ENCODE measurements around the gene CRLF2. TPM values are rescaled to one million over a fixed set of nuclear protein-coding genes. Genes with fewer than 3 reads are reported as not detected.

Gene CRLF2
- total RNA-seq, 1 donor from 2014 or later: 0.52 TPM

GRCh38 chrX:1170243-1170642 lies 42.2 kb downstream of the CRLF2 start:
- Histone ChIP-seq H3K9me3 (ENCODE audit: control insufficient read depth in 3 of 3, low read length in 3 of 3) (no peaks in the 10 kb centered on the region), H3K36me3 (ENCODE audit: control insufficient read depth in 3 of 3, insufficient read depth in 3 of 3, low read length in 3 of 3) (no peaks in the 10 kb centered on the region), H3K27ac (ENCODE audit: low read depth, low read length) (no peak overlapping the region), H3K4me3 (ENCODE audit: low read length in 3 of 3) (no peak overlapping the region), H3K9ac (ENCODE audit: low read depth in 1 of 3, low read length in 3 of 3) (no peak overlapping the region), H3K4me1 (ENCODE audit: control insufficient read depth in 3 of 3, insufficient read depth in 3 of 3, low read length in 3 of 3) (no peaks in the 10 kb centered on the region), H3K27me3 (ENCODE audit: control insufficient read depth in 3 of 3, insufficient read depth in 3 of 3, low read length in 3 of 3) (peaks cover 0 to 3% (median 0%) of the 10 kb centered on the region in 3 donors)

DNA sequence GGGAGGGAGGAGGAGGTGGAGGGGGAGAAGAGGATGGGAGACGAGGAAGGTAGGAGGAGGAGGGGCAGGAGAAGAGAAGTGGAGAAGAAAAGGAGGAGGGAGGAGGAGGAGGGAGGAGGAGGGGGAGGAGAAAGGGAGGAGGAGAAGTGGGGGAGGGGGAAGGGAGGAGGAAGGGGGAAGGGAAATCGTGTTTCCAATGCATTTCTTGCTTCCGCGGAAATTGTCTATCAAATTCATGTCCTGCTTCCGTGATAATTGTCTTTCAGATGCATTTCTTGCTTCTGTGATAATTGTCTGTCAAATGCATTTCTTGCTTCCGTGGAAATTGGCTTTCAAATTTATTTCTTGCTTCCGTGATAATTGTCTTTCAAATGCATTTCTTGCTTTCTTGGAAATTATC lies 43.3 kb downstream of the CRLF2 start:
- no peaks in the 10 kb centered on the region for H3K9me3 ChIP-seq (ENCODE audit: control insufficient read depth in 3 of 3, low read length in 3 of 3)
- no peak overlapping the region for H3K9ac ChIP-seq (ENCODE audit: low read depth in 1 of 3, low read length in 3 of 3)
- no peaks in the 10 kb centered on the region for H3K36me3 ChIP-seq (ENCODE audit: control insufficient read depth in 3 of 3, insufficient read depth in 3 of 3, low read length in 3 of 3)
- H3K27me3 ChIP-seq (ENCODE audit: control insufficient read depth in 3 of 3, insufficient read depth in 3 of 3, low read length in 3 of 3): peaks cover 0 to 3% (median 0%) of the 10 kb centered on the region in 3 donors
- no peaks in the 10 kb centered on the region for H3K4me1 ChIP-seq (ENCODE audit: control insufficient read depth in 3 of 3, insufficient read depth in 3 of 3, low read length in 3 of 3)
- no peak overlapping the region for H3K4me3 ChIP-seq (ENCODE audit: low read length in 3 of 3)
- H3K27ac ChIP-seq (ENCODE audit: low read depth, low read length): no peak overlapping the region

GRCh38 chrX:1167918-1168481 lies 44.4 kb downstream of the CRLF2 start:
- Histone ChIP-seq H3K9me3 (ENCODE audit: control insufficient read depth in 3 of 3, low read length in 3 of 3) (no peaks in the 10 kb centered on the region), H3K4me3 (ENCODE audit: low read length in 3 of 3) (no peak overlapping the region), H3K27ac (ENCODE audit: low read depth, low read length) (no peak overlapping the region), H3K4me1 (ENCODE audit: control insufficient read depth in 3 of 3, insufficient read depth in 3 of 3, low read length in 3 of 3) (no peaks in the 10 kb centered on the region), H3K36me3 (ENCODE audit: control insufficient read depth in 3 of 3, insufficient read depth in 3 of 3, low read length in 3 of 3) (no peaks in the 10 kb centered on the region), H3K9ac (ENCODE audit: low read depth in 1 of 3, low read length in 3 of 3) (no peak overlapping the region), H3K27me3 (ENCODE audit: control insufficient read depth in 3 of 3, insufficient read depth in 3 of 3, low read length in 3 of 3) (peaks cover 0 to 3% (median 0%) of the 10 kb centered on the region in 3 donors)

GRCh38 chrX:1167466-1167865 lies 45.0 kb downstream of the CRLF2 start:
- H3K36me3 ChIP-seq (ENCODE audit: control insufficient read depth in 3 of 3, insufficient read depth in 3 of 3, low read length in 3 of 3): no peaks in the 10 kb centered on the region
- no peaks in the 10 kb centered on the region for H3K4me1 ChIP-seq (ENCODE audit: control insufficient read depth in 3 of 3, insufficient read depth in 3 of 3, low read length in 3 of 3)
- H3K27ac ChIP-seq (ENCODE audit: low read depth, low read length): no peak overlapping the region
- H3K27me3 ChIP-seq (ENCODE audit: control insufficient read depth in 3 of 3, insufficient read depth in 3 of 3, low read length in 3 of 3): peaks cover 0 to 3% (median 0%) of the 10 kb centered on the region in 3 donors
- no peak overlapping the region for H3K4me3 ChIP-seq (ENCODE audit: low read length in 3 of 3)
- no peak overlapping the region for H3K9ac ChIP-seq (ENCODE audit: low read depth in 1 of 3, low read length in 3 of 3)
- H3K9me3 ChIP-seq (ENCODE audit: control insufficient read depth in 3 of 3, low read length in 3 of 3): no peaks in the 10 kb centered on the region

- H3K4me1 ChIP-seq (ENCODE audit: control insufficient read depth in 3 of 3, insufficient read depth in 3 of 3, low read length in 3 of 3): no peaks in the 10 kb centered on the region
- H3K4me3 ChIP-seq (ENCODE audit: low read length in 3 of 3): no peak overlapping the region
- H3K9me3 ChIP-seq (ENCODE audit: control insufficient read depth in 3 of 3, low read length in 3 of 3): no peaks in the 10 kb centered on the region
- H3K9ac ChIP-seq (ENCODE audit: low read depth in 1 of 3, low read length in 3 of 3): no peak overlapping the region
- H3K27ac ChIP-seq (ENCODE audit: low read depth, low read length): no peak overlapping the region
- peaks cover 0 to 3% (median 0%) of the 10 kb centered on the region in 3 donors for H3K27me3 ChIP-seq (ENCODE audit: control insufficient read depth in 3 of 3, insufficient read depth in 3 of 3, low read length in 3 of 3)
- H3K36me3 ChIP-seq (ENCODE audit: control insufficient read depth in 3 of 3, insufficient read depth in 3 of 3, low read length in 3 of 3): no peaks in the 10 kb centered on the region
Measured at GRCh38 chrX:1165535-1166196, 46.8 kb downstream of the CRLF2 start.

- Histone ChIP-seq H3K4me3 (ENCODE audit: low read length in 3 of 3) (no peak overlapping the region), H3K27ac (ENCODE audit: low read depth, low read length) (no peak overlapping the region), H3K9me3 (ENCODE audit: control insufficient read depth in 3 of 3, low read length in 3 of 3) (no peaks in the 10 kb centered on the region), H3K27me3 (ENCODE audit: control insufficient read depth in 3 of 3, insufficient read depth in 3 of 3, low read length in 3 of 3) (no peaks in the 10 kb centered on the region), H3K4me1 (ENCODE audit: control insufficient read depth in 3 of 3, insufficient read depth in 3 of 3, low read length in 3 of 3) (no peaks in the 10 kb centered on the region), H3K9ac (ENCODE audit: low read depth in 1 of 3, low read length in 3 of 3) (no peak overlapping the region), H3K36me3 (ENCODE audit: control insufficient read depth in 3 of 3, insufficient read depth in 3 of 3, low read length in 3 of 3) (no peaks in the 10 kb centered on the region)
Measured at GRCh38 chrX:1164322-1165288, 47.8 kb downstream of the CRLF2 start.

- H3K27me3 ChIP-seq (ENCODE audit: control insufficient read depth in 3 of 3, insufficient read depth in 3 of 3, low read length in 3 of 3): no peaks in the 10 kb centered on the region
- H3K9ac ChIP-seq (ENCODE audit: low read depth in 1 of 3, low read length in 3 of 3): no peak overlapping the region
- no peaks in the 10 kb centered on the region for H3K4me1 ChIP-seq (ENCODE audit: control insufficient read depth in 3 of 3, insufficient read depth in 3 of 3, low read length in 3 of 3)
- no peaks in the 10 kb centered on the region for H3K36me3 ChIP-seq (ENCODE audit: control insufficient read depth in 3 of 3, insufficient read depth in 3 of 3, low read length in 3 of 3)
- no peak overlapping the region for H3K4me3 ChIP-seq (ENCODE audit: low read length in 3 of 3)
- peaks cover 0 to 2% (median 0%) of the 10 kb centered on the region in 3 donors for H3K9me3 ChIP-seq (ENCODE audit: control insufficient read depth in 3 of 3, low read length in 3 of 3)
- no peak overlapping the region for H3K27ac ChIP-seq (ENCODE audit: low read depth, low read length)
Measured at GRCh38 chrX:1163231-1163630, 49.2 kb downstream of the CRLF2 start.

- H3K9me3 ChIP-seq (ENCODE audit: control insufficient read depth in 3 of 3, low read length in 3 of 3): peaks cover 0 to 2% (median 0%) of the 10 kb centered on the region in 3 donors
- no peaks in the 10 kb centered on the region for H3K27me3 ChIP-seq (ENCODE audit: control insufficient read depth in 3 of 3, insufficient read depth in 3 of 3, low read length in 3 of 3)
- H3K4me3 ChIP-seq (ENCODE audit: low read length in 3 of 3): no peak overlapping the region
- no peak overlapping the region for H3K27ac ChIP-seq (ENCODE audit: low read depth, low read length)
- no peaks in the 10 kb centered on the region for H3K36me3 ChIP-seq (ENCODE audit: control insufficient read depth in 3 of 3, insufficient read depth in 3 of 3, low read length in 3 of 3)
- H3K4me1 ChIP-seq (ENCODE audit: control insufficient read depth in 3 of 3, insufficient read depth in 3 of 3, low read length in 3 of 3): no peaks in the 10 kb centered on the region
- H3K9ac ChIP-seq (ENCODE audit: low read depth in 1 of 3, low read length in 3 of 3): no peak overlapping the region
Measured at GRCh38 chrX:1162119-1162916, 50.1 kb downstream of the CRLF2 start.

DNA sequence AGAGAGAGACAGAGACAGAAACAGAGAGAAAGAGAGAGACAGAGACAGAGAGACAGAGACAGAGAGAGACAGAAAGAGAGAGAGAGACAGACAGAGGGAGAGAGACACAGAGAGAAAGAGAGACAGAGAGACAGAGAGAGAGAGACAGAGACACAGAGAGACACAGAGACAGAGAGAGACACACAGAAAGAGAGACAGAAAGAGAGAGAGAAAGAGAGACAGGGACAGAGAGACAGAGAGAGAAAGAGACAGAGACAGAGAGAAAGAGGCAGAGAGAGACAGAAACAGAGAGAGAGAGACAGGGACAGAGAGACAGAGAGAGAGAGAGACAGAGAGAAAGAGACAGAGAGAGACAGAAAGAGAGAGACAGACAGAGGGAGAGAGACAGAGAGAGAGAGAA lies 52.9 kb downstream of the CRLF2 start:
- Histone ChIP-seq H3K9me3 (ENCODE audit: control insufficient read depth in 3 of 3, low read length in 3 of 3) (peaks cover 0 to 2% (median 0%) of the 10 kb centered on the region in 3 donors), H3K36me3 (ENCODE audit: control insufficient read depth in 3 of 3, insufficient read depth in 3 of 3, low read length in 3 of 3) (no peaks in the 10 kb centered on the region), H3K4me1 (ENCODE audit: control insufficient read depth in 3 of 3, insufficient read depth in 3 of 3, low read length in 3 of 3) (no peaks in the 10 kb centered on the region), H3K4me3 (ENCODE audit: low read length in 3 of 3) (no peak overlapping the region), H3K27ac (ENCODE audit: low read depth, low read length) (no peak overlapping the region), H3K9ac (ENCODE audit: low read depth in 1 of 3, low read length in 3 of 3) (no peak overlapping the region), H3K27me3 (ENCODE audit: control insufficient read depth in 3 of 3, insufficient read depth in 3 of 3, low read length in 3 of 3) (no peaks in the 10 kb centered on the region)

Data from skeletal muscle tissue (tissue), 4 donors.